Duodenal mucosa (tissue), 2 donors: Measurements from ENCODE around the gene LRIT2.
"Not testable (repeated sequence)": the region's sequence is repeated elsewhere in the genome, so short reads cannot be mapped to it uniquely, and the experiment has no call there.

Experiments used
- H3K27ac ChIP-seq: one replicate; pipeline ENCODE4 v1.7.0; 2013; ENCODE audit warnings: low read depth, low read length
- H3K27me3 ChIP-seq, 2 donors: one replicate each; pipeline ENCODE4 v1.7.0; 2013; ENCODE audit warnings: low read length in 2 of 2, control low read depth in 1 of 2; ENCODE audit not compliant: insufficient read depth in 2 of 2, control insufficient read depth in 1 of 2
- H3K36me3 ChIP-seq, 2 donors: one replicate each; pipeline ENCODE4 v1.7.0; 2013; ENCODE audit warnings: low read length in 2 of 2, control low read depth in 1 of 2; ENCODE audit not compliant: insufficient read depth in 2 of 2, control insufficient read depth in 1 of 2
- H3K4me1 ChIP-seq, 2 donors: one replicate each; pipeline ENCODE4 v1.7.0; 2013; ENCODE audit warnings: low read length in 2 of 2, control low read depth in 1 of 2; ENCODE audit not compliant: insufficient read depth in 2 of 2, control insufficient read depth in 1 of 2
- H3K4me3 ChIP-seq, 2 donors: one replicate each; pipeline ENCODE4 v1.7.0; 2013; ENCODE audit warnings: low read length in 2 of 2, low read depth in 1 of 2
- H3K9ac ChIP-seq, 2 donors: one replicate each; pipeline ENCODE4 v1.7.0; 2013; ENCODE audit warnings: low read length in 2 of 2, low read depth in 1 of 2
- H3K9me3 ChIP-seq, 2 donors: one replicate each; pipeline ENCODE4 v1.7.0; 2013; ENCODE audit warnings: low read length in 2 of 2, control low read depth in 1 of 2; ENCODE audit not compliant: control insufficient read depth in 1 of 2

Gene LRIT2

GRCh38 chr10:84176351-84176750 is 49.0 kb downstream of the LRIT2 start:
- Histone ChIP-seq H3K36me3 (no peaks in the 10 kb centered on the region), H3K27ac (no peak overlapping the region), H3K4me1 (no peaks in the 10 kb centered on the region), H3K9ac (no peak overlapping the region), H3K4me3 (no peak overlapping the region), H3K27me3 (no peaks in the 10 kb centered on the region), H3K9me3 (no peaks in the 10 kb centered on the region)

GRCh38 chr10:84175436-84175835 is 49.9 kb downstream of the LRIT2 start:
- Histone ChIP-seq H3K9me3 (no peaks in the 10 kb centered on the region), H3K9ac (no peak overlapping the region), H3K27ac (no peak overlapping the region), H3K4me1 (no peaks in the 10 kb centered on the region), H3K4me3 (no peak overlapping the region), H3K36me3 (no peaks in the 10 kb centered on the region), H3K27me3 (no peaks in the 10 kb centered on the region)

GRCh38 chr10:84173501-84173929 is 51.8 kb downstream of the LRIT2 start, which contains the start of gene GPR15LG:
TSS of gene GPR15LG (plus strand) at chr10:84173801. CDS start at chr10:84173852, 51 bp downstream.
- no peak within 1 kb of the TSS for H3K4me3 ChIP-seq
- H3K36me3 ChIP-seq: no peaks in the 10 kb centered on the region
- no peak within 1 kb of the TSS for H3K9ac ChIP-seq
- H3K27me3 ChIP-seq: no peaks in the 10 kb centered on the region
- no peaks in the 10 kb centered on the region for H3K4me1 ChIP-seq
- no peaks in the 10 kb centered on the region for H3K9me3 ChIP-seq
- no peak within 1 kb of the TSS for H3K27ac ChIP-seq

- Histone ChIP-seq H3K27ac (no peak overlapping the region), H3K27me3 (no peaks in the 10 kb centered on the region), H3K9ac (no peak overlapping the region), H3K4me3 (no peak overlapping the region), H3K4me1 (no peaks in the 10 kb centered on the region), H3K36me3 (no peaks in the 10 kb centered on the region), H3K9me3 (no peaks in the 10 kb centered on the region)
These were observed 52.6 kb downstream of the LRIT2 start for GRCh38 chr10:84172467-84173356.

GRCh38 chr10:84171700-84172466 is 53.5 kb downstream of the LRIT2 start:
- not testable (repeated sequence) for H3K36me3 ChIP-seq, H3K4me3 ChIP-seq, H3K9me3 ChIP-seq, H3K27me3 ChIP-seq, H3K9ac ChIP-seq, H3K4me1 ChIP-seq
- peak overlapping the region; percentile 14 for H3K27ac ChIP-seq

- not testable (repeated sequence) for H3K9ac ChIP-seq, H3K4me3 ChIP-seq, H3K27ac ChIP-seq, H3K9me3 ChIP-seq, H3K4me1 ChIP-seq, H3K36me3 ChIP-seq, H3K27me3 ChIP-seq
These were observed 54.1 kb downstream of the LRIT2 start for GRCh38 chr10:84171237-84171636.
